Nucleus accumbens (tissue), 56 donors: ENCODE data around the gene ARHGAP24.
"Not testable (repeated sequence)": the region's sequence is repeated elsewhere in the genome, so short reads cannot be mapped to it uniquely, and the experiment has no call there.

Source experiments
- DNase-seq, 56 donors: peaks; one replicate each; lab custom pipeline; 2025; lab: John Stamatoyannopoulos, UW

ARHGAP24 gene

GRCh38 chr4:85793233-85793585 lies 318.3 kb downstream of the ARHGAP24 start:
- no peak for DNase-seq

DNA sequence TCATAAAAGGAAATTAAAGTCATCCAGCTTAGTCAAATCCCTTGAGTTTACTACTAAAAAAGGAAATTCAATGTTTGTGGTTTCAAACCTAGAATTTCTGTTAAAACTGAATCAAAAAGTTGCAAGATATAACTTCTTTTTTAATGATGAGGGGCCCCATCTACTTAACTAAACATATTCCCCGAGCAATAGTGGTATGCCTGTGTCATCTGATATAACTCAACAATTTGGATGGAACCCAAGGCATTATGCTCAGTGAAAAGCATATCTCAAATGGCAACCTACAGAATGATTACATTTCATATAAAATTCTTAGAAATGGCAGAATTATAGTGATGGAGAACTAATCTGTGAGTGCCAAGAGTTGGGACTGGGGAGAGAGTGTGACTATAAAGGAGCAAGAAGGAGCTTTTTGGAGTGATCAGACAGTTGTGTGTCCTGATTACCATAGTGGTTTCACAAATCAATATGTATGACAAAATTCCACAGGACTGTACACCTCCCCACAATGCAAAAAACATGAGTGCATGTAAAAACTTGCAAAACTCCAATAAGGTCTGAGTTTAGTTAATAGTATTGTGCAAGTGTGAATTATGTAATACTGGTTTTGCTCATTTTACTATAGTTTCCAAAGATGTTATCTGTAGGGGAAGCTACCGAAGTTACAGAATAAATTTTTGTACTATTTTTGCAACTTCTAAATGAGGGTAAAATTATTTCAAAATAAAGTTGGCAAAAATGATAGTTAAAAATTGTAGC lies 323.2 kb downstream of the ARHGAP24 start:
- DNase-seq, result no peak

- DNase-seq, result no peak
These were observed 328.9 kb downstream of the ARHGAP24 start for GRCh38 chr4:85803856-85804255.

- DNase-seq, result no peak
These were observed 330.9 kb downstream of the ARHGAP24 start for GRCh38 chr4:85805891-85806290.

DNA sequence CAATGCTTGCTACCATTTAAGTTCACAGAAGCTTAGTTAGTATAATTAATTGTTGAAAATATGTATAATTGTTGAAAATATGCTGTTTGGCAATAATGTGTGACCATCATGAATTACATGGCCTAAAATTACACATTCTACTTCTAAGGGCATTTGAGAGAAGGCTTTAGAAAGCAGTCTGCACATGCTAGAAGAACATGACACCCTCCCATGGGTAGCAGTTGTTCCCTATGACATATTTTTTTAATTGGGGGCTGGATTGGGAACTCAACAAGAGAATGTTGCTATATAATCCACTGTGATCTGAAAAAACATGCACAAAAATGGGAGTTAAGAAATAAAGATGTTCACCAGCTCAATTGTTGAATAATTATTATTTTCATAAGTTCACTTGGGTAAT lies 331.4 kb downstream of the ARHGAP24 start:
- DNase-seq, result no peak

DNA sequence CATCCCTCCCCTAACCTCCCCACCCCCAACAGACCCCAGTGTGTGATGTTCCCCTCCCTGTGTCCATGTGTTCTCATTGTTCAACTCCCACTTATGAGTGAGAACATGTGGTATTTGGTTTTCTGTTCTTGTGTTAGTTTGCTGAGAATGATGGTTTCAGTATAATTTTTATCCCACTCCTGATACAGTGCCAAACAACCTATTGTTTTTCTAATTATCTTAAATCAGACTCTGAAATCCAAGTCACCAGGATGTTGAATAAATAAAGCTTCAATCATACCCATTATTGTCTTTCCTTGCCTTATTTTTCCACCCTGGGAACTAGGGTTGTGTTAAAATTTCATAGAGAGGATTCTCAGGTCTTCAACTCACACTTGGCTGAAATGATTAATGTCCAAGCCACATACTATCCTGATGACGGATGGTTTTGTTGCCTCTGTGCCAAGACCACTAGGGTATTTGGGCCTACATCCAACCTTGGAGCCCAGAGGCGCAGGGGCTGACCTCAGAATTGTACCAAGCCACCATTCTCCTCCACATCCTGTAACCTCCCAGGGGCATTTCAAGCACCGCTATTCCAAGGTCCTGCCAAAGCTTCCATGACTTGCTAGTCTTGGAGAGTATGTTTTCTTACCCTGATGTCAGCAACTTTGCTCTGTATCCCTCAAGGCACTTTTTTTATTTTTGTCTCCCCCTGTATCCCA lies 332.4 kb downstream of the ARHGAP24 start:
- no peak for DNase-seq

GRCh38 chr4:85808104-85808503 lies 333.2 kb downstream of the ARHGAP24 start:
- no peak for DNase-seq

DNA sequence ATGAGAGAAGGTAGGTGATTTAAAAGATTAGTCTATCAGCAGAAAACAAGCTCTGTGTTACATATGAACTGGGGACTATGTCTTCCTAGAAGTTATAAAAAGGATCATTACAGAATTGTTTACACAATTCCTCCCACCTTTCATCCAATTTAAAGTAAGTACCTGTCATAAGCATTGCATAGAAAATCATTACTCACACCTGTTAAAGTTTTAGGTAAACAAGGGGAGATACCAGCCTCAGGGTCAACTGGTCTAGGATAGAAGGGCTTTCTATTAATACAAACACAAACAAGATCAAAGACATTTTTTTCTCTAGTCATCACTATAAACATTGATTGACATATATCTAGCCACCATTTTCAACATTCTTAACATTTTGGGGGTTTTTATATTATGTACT lies 333.9 kb downstream of the ARHGAP24 start:
- DNase-seq, result no peak

- DNase-seq, result no peak
These were observed 337.8 kb downstream of the ARHGAP24 start for GRCh38 chr4:85812776-85813175.

- no peak for DNase-seq
These were observed 341.0 kb downstream of the ARHGAP24 start for GRCh38 chr4:85815796-85816459.

DNA sequence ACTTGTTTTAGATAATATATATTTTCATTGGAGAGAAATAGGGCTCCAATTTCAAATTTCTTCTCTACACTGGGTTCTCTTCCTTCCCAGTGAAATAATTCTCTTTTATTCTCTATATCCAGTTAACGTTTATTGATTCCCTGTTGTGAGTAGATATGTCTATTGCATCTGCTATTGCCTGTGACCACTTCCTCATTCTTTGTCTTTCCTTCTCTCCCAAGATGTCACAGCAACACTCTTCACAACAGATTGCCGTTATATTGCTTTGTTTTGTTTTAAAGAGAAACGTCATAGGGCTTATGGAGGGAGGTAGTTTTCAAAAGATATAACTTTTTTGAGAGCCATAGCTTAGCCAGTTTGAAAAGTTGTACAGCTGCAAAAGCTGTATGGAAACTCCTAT lies 343.8 kb downstream of the ARHGAP24 start:
- DNase-seq, result no peak

DNA sequence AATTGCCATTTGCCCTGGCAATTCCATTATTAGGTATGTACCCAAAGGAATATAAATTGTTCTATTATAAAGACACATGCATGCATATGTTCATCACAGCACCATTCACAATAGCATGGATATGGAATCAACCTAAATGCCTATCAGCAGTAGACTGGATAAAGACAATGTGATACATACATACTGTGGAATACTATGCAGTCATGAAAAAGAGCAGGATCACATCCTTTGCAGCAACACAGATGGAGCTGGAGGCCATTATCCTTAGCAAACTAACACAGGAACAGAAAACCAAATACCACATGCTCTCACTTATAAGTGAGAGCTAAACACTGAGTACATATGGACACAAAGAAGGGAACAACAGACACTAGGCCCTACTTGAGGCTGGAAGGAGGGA lies 345.2 kb downstream of the ARHGAP24 start:
- not testable (repeated sequence) for DNase-seq

GRCh38 chr4:85821688-85822455 lies 346.9 kb downstream of the ARHGAP24 start:
- no peak for DNase-seq

- no peak for DNase-seq
These were observed 348.3 kb downstream of the ARHGAP24 start for GRCh38 chr4:85823295-85823694.

GRCh38 chr4:85824166-85824945 lies 349.4 kb downstream of the ARHGAP24 start:
- DNase-seq, result no peak

DNA sequence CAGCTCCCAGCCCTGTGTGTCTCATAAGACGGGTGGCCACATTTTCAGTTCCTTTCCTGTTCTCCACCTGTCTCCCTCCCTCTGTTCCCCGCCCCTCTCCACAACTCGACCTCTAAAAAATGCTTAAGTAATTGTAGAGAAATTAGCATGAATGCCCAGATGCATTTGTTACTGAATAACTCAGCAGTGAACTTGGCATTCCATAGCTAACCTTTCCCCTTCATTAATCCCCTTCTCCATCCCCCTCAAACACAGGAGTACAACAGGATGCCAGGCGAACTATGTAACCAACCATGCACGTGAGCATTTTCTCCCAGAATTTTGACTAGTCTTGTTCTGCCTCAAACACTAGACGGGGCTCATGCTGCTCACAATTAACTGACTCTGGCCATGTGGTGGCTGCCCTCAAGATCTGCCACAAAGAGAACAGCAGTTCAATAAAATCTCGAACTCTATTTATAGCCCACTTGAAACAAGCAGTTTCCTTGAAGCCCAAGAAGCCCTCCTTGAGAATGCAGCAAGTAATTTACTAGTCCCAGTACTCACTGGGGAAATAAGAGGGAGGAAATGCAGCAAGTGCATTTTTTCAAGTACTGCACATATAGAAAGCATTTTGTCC lies 351.2 kb downstream of the ARHGAP24 start:
- peak in 7 of 56 donors; percentile 2 to 11 (median 6) for DNase-seq

DNA sequence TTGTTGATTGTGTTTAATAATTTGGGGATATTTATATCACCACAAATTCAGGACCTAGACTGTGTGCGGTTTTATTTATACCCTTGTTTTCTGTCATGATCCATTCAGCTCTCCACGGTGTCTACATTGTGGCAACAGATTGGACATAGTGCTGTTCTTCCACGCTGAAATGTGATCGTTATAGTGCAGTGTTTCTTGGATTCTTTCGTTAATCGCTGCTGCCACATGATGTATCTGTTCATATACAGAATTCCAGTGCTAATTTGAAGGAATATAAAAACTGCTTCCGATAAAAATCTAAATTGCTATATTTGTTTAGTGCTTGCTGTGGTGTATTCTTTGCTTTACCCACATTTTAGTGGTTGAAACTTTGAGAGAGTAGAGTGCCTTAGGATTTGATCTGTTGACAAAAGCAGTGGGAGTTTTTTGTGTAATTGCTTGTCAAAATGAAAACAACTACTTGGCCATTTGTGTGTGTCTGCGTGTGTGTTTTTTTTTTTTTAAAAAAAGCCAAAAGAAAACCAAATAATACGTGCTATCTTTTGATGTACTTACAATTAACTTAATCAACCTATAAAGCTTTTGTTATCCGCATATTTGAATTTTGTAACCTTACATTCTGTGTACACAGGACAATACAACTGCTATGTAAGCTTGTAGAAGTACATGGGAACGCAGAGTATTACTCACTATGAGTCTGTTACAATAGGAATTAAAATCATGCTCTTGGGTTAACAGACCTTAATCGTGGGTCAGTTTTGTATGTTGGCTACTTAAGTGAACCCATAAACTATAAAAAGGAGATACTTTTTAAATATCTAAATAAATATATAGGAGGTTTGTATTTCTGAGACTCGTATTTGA lies 353.3 kb downstream of the ARHGAP24 start:
- DNase-seq, result no peak

DNA sequence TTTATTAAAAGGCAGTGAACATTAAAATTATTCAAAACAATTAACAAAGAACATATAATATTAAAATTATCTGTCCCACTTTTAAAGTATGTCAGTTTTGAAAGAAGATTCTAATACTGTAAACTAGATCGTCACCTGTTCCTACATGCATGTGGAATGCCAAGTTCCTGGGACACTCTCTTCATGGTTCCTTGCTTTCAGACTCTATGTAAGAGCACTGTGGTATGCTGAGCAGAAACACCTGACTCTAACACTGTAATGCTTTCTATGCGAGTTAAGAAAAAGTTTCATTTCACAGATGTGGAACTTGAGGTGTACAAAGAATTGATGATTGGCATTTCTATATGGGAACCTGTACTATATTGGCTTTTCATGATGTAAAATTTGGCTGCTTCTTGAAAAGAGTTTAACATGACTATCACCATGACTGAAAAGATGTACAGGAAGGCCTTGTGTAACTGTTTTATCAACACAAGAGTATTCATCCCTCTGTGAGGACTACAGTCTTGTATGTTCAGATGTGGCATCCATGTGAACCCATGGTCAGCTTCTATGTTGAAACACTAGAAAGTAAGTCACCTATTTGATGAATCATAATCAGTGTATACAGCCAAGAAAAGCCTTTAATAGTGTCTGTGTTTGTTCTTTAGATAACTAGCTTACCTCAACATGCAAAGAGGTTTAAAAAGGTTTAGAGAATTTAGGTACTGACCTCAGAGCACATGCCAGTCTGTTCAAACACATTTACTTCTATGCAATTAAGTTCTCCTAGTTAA lies 354.5 kb downstream of the ARHGAP24 start:
- no peak for DNase-seq
